GM12873 (cell line): ENCODE measurements around the gene RSPO4.

Source experiments
- CTCF ChIP-seq: IDR thresholded peaks from 2 replicates; pipeline ENCODE4 v1.5.1; 2012; ENCODE audit warnings: low read depth, mild to moderate bottlenecking, moderate library complexity, low read length, control low read depth; ENCODE audit not compliant: insufficient read depth; ENCODE audit errors: missing control alignments

RSPO4 gene

GRCh38 chr20:957544-957943, 44.6 kb downstream of the RSPO4 start:
- no peak for TF ChIP-seq CTCF

GRCh38 chr20:956330-956951, 45.7 kb downstream of the RSPO4 start:
- peak; percentile 98 for TF ChIP-seq CTCF

- no peak for TF ChIP-seq CTCF
Measured at GRCh38 chr20:955656-956055, 46.5 kb downstream of the RSPO4 start.

GRCh38 chr20:955111-955510, 47.0 kb downstream of the RSPO4 start:
- no peak for TF ChIP-seq CTCF

GRCh38 chr20:953742-954141, 48.4 kb downstream of the RSPO4 start:
- TF ChIP-seq CTCF, result no peak

- no peak for TF ChIP-seq CTCF
Measured at GRCh38 chr20:952196-952795, 49.8 kb downstream of the RSPO4 start.

- no peak for TF ChIP-seq CTCF
Measured at GRCh38 chr20:951384-952169, 50.5 kb downstream of the RSPO4 start.
